ENCODE results near the gene WRAP73.

Gene WRAP73

DNA sequence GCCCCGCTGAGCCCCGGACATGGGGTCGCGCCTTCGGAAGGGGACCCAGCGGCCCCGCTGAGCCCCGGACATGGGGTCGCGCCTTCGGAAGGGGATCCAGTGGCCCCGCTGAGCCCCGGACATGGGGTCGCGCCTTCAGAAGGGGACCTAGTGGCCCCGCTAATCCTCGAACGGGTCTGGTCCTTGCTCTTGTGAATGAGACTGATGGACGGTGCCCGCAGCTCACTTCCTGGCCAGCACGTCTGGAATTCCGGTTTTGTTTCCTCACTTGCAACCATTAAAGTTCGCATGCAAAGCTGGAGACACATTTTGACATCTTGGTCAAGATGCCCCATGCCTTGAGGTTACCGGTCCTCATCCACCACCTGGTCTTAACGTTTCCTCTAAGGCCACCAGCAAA is 5.6 kb downstream of the WRAP73 start:
- no peak for DNase-seq

DNA sequence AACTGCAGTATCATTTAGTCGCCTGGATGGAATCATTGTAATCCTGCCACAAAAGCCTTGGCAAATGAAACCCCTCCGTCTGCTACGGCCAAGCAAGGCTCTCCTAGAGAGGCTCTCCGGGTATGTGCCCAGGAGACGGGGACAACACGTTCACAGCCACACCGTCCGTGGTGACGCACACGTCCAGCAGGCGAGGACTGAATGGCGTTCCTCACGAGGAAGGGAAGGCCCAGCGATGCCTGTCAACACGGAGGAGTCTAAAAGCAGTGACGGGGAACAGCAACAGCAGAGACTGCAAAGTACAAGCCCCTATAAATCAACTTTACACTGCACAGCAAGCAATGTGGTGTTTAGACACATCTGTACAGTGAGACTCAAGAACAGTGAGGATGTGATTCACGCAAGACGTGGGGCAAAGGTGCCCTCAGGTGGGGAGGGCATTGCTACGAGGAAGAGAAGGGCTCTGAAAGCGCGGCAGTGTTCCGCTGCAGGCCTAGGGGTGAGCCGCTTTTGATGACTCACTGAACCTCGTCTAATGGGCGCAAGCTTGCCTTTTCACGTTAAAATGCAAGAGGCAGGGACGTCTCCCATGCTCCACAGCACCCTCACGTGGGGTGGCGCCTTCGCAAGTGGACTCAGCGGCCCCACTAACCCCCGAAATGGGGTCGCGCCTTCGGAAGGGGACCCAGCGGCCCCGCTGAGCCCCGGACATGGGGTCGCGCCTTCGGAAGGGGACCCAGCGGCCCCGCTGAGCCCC is 6.8 kb downstream of the WRAP73 start:
- DNase-seq: no peak

DNA sequence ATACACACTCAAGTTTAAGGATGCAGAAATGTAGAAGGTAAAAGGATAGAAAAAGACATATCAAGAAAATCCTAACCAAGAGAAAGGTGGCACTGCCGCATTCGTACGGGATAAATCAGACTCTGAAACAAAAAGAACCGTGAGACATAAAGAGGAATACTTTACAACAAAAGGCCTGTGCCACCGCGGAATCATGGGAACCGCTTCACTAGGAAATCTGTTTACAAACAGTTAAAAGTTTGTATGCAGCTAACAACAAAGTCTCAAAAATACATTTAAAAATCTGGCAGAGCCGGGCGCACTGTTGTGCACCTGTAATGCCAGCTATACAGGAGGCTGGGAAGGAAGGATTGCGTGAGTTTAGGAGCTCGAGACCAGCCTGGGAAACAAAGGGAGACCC is 8.1 kb downstream of the WRAP73 start:
- no peak for DNase-seq

DNA sequence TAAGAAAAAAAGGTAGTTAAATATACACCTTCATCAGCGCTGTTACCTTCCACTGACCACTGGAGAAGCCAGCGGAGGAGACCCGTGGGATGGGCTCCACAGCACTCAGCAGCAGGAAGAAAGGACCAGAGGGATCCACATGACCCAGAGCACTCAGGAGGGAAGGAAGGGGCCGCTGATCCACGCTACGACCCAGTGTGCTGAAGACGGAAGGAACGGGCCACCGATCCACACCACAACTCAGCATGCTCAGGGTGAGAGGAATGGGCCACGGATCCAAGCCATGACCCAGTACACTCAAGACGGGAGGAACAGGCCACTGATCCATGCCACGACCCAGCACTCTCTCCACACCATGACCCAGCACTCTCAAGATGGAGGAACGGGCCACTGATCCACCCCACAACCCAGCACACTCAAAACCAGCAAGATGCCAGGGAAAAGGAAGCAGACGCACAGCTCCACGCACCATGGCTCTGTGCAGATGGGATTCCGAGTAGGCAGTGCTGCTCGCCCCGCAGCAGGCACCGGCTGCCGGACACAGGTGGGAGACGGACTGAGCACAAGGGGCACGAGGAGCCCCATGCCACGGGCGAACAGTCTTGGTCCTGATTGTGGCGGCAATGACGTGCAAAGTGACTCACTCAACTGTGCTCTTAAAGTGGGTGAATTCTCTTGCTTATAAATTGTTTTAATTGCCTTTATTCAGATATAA is 8.7 kb downstream of the WRAP73 start:
- DNase-seq: no peak

DNA sequence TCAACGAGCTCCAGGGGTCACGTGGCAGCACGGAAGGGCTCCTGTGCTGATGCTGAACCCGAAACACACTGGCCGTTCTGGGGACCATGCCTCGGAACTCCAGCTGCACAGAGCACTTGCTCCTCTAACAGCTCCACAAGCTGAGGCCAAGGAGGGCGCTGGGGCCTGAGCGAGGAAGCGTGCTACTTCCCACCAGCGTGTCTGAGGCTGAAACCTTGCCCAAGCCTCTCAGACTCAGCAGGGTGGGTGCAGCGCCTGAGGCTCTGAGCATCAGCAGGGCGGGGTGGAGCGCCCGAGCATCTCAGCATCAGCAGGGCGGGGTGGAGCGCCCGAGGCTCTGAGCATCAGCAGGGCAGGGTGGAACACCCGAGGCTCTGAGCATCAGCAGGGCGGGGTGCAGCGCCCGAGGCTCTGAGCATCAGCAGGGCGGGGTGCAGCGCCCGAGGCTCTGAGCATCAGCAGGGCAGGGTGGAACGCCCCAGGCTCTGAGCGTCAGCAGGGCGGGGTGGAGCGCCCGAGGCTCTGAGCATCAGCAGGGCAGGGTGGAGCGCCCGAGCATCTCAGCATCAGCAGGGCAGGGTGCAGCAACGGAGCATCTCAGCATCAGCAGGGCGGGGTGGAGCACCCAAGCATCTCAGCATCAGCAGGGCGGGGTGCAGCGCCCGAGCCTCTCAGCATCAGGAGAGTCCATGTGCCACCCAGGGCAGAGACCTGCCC is 9.6 kb downstream of the WRAP73 start:
- no peak for DNase-seq

DNA sequence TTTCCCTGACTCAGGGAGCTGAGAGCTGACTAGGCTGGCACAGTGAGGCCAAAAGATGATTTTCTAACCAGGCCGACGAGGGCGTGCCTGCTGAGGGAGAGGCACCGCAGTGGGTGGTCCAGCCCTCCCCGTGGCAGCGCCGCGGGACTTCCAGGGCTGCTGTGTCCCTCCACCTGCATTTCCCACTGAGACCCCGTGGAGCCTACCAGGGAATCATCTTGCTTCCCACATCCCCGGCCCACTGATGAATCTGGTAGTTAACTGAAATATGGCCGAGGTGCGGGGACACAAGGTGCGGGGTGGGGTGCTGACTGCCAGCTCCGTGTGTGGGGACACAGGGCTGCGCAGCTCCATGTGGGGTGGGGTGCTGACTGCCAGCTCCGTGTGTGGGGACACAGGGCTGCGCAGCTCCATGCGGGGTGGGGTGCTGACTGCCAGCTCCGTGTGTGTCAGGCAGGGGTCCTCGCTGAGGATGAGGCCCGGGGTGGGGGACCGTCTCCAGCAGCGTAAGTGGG is 10.4 kb downstream of the WRAP73 start:
- DNase-seq: no peak

DNA sequence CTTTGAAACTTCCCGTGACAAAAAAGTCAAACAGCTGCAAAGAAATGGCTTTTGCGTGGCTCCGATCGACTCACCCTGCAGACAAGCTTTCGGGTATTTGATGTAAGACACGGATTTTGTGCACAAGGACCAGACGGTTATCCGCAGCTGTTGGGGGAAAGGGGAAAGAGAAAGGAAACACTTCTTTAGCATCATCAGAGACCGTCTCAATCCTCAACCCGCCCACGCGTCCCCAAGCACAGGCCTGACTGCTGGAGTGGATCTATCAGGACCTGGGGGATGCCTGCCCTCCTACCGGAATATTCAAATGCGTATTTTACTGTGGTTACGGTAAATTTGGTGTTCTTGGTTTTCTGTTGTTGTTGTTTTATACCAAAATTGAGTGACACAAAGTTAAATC is 11.2 kb downstream of the WRAP73 start:
- no peak for DNase-seq

DNA sequence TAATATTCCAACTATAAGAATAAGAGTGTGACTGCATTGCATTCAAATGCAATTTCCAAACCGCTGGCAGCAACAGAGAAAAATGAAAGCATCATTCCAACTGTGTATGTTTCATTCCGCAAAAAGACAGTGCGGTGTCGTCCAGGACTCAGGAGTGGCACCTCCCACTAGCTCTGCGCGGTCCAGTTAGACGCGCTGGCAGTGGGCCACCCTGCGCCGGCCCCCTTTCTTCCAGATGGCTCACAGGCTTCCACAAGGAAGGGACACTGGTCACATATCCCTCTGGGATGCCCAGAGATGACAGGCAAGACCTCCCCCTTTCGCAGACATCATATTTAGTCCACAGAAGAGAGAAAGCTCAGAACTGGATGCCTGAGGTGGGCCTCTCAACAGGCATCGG is 11.9 kb downstream of the WRAP73 start:
- no peak for DNase-seq

DNA sequence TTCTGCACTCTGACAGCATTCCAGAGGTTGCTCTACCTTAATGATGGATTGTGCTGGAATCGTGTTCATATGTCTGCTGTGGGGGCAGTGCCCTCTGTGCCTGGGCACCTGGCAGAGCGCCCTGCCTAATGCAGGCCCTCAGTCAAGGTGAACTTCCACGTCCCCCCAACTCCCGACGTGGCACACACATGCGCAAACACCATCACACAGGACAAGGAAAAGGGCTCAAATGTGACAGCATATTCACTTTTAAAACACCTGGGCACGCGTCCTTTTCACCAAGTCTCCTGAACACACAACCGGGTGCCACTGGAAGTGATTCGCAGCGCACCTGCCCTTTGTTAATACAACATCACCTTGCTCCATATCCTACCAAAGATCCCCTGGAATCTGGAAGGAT is 13.4 kb downstream of the WRAP73 start:
- no peak for DNase-seq

DNA sequence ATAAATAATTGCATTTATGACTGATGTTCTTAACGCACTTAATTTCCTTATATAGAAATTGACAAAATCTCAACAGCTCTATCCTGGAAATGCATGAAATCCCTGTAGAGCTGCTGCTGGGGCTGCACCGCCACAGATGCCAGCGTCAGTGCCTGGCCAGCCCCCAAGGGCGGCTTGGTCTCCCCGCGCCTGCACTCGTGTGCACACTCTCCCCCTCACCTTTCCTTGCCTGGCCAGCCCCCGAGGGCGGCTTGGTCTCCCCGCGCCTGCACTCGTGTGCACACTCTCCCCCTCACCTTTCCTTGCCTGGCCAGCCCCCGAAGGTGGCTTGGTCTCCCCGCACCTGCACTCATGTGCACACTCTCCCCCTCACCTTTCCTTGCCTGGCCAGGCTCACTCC is 13.8 kb downstream of the WRAP73 start:
- no peak for DNase-seq

DNA sequence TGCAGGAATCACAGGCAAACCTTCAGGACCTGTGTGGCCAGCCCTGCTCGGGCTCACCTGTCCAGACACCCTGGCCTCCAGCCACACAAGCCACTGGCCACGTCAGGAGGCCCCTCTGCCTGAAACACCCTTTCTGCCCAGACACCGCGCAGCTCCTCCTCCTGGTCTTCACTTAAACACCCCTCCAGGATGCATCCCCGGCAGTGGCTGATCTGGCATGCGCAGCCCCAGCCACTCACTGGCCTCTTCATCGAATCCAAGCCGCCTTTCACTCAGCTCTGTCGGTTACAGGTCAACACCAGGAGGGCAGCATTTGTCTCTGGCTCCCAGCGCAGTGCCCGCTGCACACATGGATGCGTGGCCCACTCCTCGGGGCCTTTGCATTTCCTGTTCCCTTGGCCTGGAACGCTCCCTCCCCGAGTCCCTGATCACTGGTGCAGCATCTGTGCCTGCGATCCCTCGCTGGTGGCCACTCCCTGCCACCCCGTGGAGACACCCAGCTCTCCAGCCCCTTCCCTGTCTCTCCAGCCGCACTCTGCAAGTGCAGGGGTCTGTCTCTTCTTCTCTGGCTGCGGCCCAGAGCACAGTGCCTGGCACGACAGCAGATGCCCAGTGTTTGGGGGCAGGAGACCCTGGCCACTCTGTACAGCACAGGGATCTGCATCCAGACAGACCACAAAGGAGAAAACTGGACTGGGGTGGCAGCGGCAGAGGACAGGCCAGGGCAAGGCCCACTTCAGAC is 15.7 kb downstream of the WRAP73 start:
- DNase-seq: no peak

DNA sequence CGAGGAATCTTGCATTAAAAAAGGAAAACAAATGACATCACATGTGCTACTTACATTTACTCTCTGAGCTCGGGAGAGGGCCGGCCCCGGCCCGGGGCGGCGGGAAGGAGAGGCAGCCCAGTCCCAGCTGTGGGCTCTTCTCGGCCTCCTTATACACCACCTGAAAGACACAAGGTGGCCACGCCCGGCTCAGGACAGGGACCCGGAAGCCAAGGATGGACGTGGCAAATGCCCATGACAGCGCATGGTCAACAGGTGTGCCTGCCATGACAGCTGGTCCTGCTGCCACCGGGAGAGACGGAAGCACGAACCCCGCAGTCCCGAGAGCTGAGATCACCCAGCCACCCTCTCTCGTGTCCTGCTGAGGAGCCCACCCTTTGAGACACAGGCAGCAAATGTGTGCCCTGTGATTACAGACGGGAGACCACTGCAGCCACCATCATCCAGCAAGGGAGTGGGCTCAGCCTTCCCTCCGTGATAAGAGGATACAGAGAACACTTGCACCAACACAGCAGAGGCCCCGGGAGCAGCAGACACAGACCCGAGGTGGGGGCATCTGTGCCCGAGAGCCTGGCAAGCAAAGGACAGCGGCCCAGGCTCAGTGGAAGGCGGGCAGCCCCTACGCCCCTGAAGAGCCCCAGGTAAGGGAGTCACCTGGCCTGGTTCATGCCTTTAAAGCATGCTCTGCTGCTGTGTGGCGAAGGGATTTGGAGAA is 16.4 kb downstream of the WRAP73 start:
- no peak for DNase-seq

DNA sequence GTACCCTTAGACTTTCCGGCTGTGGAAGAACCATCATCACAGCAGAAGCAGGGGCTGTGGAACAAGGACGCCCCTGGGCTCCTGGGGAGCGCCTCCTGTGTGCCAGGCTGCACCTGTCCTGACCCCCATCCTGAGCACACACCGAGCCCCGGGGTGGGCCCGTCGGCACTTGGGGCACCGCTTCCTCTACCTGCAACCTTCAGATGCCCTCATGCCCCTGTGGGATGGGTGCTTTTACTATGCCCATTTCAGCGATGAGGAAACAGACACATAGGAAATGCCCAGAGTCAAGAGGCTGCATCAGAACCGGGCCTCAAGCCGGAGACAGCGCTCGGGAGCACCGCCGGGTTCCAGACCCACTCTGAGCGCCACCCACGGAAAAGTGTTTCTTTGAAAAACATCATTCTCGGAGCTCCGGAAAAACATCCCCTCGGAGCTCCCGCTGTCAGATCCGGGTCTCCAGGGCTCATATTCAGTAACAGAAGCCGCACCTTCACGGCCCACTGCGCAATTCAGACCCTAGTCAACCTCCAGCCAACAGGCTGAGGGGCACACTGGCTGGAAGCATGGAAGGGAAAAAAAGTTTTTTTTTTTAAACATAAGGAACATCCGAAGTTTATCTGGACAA is 17.1 kb downstream of the WRAP73 start:
- no peak for DNase-seq

DNA sequence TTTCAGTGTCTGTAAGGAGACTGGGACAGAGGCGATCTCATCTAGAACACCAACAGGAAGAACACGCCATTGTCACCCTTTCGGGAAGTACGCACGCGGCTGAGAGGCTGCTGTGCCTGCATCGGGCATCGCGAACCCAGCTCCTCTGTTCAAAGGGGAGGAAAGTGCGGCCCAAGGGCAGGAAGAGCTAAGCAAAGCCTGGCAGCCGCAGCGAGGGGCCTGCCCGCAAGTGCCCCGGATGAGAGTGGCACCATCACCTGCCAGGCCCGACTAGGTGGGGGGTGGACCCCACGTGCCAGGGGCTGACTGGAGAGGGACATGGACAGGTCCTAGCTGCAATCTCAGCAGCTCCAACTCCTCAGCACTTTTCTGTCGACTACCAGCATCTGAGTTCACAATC is 17.6 kb downstream of the WRAP73 start:
- DNase-seq: no peak

DNA sequence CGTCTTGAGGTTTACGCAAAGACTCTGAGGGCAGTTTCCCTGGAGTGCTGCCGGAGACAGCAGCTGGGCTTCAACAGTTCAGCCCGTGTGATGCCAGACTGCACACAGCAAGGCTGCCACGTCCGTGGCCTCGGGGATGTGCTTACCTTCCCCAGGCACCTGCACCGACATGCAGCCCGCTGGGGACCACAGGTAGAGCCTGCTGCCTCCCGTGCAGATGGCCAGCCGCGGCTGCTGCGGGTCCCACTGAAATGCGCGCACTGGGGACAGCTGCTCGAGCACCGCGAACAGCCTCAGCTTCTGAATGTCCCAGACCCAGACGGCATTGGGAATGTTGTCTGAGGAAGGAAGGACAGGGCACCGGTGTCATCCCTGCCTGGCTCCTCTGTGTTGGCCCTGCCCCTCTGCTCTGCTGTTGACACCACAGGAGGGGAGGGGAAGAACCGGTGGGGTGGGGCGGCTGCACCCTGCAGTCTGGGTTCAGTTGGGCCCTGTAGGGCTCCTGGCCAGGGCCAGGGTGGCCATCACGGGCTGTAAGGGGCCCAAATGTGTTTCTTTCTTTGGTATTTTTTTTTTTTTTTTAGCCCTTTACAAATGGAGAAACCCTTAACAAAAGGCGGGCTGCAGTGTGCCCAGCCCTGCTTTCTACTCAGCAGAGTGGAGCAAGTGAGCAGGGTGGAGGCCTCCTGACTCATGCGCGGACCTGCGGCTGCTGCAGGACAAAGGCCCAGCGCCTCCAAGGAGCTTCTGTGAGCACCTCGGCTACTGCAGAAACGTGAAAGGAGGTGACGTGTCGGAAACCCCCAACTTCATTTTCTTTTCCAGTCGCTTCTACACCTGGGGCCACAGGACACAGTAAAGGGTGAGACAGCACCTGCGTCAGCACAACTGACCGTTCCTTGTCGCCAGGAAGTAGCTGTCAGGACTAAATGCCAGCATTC is 18.3 kb downstream of the WRAP73 start:
- no peak for DNase-seq

DNA sequence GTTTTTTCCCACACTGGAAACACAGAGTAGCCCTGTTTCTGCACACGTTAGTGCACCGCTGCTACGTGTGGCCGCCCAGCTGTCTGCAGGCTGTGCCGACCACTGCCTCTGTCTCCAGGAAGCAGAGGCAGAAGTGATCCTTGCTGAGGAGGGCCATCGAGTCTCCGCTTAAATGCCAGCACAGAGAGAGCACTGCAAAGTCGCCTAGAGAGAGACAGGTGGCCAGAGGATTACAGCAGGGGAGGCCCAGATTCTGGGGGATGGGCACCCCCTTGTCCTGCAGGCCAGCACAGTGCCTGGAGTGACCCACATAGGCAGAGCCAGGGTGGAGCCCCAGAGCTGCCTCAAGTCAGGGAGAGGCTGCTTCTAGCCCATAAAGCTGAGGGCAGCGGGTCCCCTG is 19.0 kb downstream of the WRAP73 start:
- DNase-seq: no peak

DNA sequence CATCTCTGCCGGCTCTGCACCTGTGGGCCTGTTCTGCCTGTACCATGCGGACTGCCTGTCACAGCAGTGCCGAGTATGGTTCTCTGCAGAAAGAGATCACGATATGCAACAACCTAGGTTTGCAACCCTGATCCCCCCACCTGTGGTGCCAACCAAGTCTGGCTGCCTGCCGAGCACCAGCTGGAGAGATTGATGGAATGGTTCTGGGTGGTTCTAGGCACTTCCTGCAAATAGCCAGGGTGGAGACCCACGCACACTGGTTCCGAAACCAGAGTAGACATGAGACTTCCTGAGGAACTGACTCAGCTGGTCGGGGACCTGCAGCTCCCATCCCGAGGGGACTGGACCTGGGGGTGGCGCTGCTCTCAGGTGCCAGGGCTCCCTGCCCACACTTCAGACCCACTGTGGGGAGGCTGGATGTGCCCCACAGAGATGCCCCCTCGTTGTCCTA is 19.7 kb downstream of the WRAP73 start:
- DNase-seq: no peak

DNA sequence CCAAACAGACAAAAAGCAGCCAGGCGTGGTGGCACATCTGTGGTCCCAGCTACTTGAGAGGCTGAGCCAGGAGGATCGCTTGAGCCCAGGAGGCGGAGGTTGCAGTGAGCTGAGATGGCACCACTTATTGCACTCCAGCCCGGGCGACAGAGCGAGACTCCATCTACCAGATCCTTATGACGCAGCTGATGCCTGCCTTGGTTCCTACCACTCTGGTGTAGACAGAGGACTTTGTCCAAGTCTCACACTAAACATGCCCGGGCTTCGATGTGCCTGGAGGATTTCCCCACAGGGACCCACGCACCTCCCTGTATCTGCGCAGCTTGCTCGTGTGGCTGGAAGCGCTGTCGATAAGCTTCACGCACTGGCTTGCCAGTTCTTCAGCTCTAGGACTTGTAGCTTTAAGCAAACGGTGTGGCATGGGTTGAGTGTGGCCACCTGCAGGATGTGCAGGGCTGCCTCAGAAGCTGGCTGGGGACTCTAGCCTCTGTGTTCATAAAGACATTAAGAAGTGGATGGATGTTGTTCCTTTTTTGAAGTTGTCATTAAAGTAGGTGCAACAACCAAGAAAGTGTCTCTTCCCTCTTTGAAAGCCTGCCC is 20.2 kb downstream of the WRAP73 start:
- no peak for DNase-seq

DNA sequence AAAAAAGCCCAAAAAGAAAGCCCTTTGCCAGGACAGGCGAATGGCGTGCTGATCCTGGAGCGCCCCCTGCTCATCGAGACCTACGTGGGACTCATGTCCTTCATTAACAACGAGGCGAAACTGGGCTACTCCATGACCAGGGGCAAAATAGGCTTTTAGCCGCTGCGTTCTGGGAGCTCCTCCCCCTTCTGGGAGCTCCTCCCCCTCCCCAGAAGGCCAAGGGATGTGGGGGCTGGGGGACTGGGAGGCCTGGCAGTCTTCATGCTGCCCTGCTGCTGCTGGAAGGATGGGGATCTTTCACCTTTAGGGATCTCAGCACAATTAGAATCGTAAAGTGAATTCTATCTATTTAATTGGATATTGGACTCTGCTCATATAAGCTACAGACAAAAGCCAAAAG is 21.5 kb downstream of the WRAP73 start:
- no peak for DNase-seq
